NCI-H187 (cell line): ENCODE data around the gene ZDHHC12.

Source experiments
- DNase-seq, 2 experiments: peaks; one replicate each; lab custom pipeline; 2025; lab: John Stamatoyannopoulos, UW

The ZDHHC12 gene, protein sequence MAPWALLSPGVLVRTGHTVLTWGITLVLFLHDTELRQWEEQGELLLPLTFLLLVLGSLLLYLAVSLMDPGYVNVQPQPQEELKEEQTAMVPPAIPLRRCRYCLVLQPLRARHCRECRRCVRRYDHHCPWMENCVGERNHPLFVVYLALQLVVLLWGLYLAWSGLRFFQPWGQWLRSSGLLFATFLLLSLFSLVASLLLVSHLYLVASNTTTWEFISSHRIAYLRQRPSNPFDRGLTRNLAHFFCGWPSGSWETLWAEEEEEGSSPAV

DNA sequence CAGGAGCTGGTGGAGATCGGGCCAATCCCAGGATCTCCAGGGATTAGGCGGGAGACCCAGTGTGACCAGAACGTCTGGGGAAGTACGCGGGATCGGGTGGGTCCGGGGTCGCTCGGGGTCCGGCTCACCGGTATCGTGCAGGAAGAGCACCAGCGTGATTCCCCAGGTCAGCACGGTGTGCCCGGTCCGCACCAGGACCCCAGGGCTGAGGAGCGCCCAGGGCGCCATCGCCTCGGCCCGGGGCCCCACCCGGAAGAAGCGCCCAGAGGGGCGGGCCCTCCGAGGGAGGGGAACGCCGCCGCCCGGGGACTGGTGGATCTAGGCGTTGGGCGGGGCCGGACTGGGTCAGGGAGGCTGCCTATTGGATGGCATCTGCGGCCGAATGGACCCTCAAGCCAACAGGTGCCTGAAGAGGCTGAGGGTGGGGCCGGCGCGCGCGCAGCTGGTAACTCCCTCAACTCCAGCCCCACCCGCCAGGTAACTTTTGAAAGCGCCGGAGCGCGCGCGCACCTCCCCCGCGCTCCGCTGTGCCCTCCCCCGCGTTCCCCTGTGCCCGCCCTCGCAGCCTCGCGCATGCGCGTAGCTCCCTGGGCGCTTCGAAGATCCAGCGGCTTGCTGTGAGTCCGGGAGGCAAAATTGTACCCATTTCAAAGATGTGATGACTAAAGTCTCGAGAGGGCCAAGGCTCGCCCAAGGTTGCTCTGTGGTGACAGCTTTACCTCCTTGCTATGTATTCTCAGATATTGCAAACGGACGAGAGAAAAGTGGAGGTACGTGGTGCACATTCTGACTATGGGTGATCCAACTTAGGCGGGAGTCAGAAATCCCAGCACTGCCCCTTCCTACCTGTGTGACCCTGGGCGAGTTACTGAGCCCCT is at the start of gene ZDHHC12:
ZDHHC12 (minus strand) TSS at position 262 of the 878 bp plus-strand sequence; CDS start at position 228, 34 bp downstream.
- peak; percentile 94 for DNase-seq

DNA sequence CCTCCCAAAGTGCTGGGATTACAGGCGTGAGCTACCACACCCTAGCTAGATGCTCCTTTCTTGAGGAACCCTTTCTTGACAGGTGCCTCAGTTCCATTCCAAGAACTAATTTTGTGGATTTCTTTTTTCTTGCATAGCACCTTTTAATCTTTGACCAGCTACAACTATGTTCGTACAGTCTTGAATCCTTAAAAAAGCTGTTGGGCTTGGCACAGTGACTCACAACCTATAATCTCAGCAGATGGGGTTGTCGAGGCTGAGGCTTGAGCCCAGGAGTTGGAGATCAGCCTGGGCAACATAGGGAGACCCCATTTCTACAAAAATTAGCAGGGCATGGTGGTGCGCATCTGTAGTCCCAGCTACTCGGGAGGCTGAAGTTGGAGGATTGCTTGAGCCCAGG is 49.1 kb upstream of the ZDHHC12 start:
- no peak for DNase-seq

DNA sequence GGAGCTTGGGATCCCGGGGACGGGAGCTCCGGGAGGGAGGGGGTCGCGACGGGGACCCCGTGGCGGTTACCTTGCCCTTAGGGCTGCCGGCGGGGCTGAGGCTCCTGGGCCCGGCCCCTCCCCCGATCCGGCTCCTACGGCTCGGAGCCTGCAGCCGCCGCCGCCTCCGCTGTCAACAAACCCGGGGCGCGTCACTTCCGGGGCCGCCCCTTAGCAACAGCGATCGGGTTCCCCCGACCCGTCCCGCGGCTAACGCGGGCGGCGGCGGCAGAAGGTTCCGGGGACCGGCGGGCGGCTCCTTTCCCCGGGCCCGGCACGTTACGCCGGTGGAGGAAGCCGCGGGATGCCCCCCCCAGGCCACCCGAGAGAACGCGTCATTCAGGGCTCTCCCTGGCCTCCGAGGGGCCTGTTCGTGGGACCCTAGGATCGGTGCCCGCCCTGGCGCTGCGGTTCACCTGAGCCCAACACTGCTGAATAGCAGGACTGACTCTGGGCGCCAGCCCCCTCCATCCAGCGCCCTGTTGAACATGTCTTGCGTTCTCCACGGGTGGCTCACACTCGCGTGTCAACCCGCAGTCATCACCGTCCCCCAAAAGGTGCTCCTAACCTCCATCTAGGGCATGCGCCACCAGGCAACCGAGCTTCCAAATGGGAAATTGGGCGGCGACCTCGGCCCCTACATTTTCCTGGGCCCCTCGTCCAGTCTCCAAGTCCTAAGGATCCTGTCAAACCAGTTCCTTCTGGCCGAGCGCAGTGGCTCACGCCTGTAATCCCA is 48.0 kb upstream of the ZDHHC12 start, which contains the start of gene ZER1:
ZER1 (minus strand) TSS at position 183 of the 775 bp plus-strand sequence. CDS start 16,362 bp downstream, outside the sequence.
- DNase-seq, result peak; percentile 37 to 48

DNA sequence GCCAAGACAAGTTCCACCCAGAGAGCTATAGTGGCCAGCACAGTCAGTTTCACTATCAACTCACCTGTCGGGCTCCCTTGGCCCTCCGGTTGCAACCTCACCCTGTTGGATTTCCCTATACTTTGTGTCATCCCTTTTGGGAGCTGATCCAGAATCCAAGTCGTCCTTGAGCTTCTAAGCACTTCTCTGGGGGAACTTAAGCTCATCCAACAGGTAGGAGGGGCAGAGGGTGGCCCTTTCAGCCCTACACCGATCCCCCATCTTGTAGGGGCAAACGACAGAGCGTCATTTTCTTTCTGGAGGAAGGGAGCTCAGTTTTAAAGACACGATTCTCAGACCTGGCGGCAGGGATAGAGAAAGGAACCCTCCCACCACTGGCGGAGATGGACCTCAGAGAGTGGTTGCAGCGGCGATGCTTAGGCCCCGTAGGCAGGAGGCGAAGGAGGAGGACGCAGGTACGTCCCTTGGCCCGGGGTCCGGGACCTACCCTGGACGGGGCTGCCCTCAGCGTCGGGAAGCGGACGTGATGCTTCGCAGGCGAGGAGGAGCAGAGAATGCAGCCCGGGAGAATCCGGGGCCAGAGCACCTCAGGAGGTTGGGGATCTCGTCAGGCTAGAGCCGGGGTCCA is 47.3 kb upstream of the ZDHHC12 start:
- no peak for DNase-seq

DNA sequence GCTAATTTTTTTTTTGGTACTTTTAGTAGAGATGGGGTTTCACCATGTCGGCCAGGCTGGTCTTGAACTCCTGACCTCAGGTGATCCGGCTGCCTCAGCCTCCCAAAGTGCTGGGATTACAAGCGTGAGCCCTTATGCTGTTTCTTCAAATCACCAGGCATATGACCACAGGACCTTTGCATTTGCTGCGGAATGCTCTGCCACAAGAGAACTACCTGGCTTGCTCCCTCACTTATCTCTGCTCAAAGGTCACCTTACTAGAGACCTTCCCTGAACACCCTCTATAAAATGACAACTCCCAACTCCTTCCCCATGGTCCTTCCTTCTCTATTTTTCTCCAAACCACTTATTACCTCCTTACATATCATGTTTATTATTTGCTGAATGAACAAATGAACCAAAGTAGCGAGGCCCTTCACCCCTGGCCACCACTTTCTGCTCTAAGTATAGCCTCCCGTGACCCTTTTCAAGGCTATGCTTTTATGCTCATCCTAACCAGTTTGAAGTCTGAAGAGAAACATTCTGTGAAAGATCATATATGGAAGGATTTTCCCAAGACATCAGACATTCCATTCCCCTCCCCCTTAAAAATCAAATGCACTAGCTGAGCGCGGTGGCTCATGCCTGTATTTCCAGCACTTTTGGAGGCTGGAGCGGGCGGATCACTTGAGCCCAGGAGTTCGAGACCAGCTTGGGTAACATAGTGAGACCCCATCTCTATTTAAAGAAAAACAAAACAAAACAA is 46.5 kb upstream of the ZDHHC12 start:
- DNase-seq, result no peak

DNA sequence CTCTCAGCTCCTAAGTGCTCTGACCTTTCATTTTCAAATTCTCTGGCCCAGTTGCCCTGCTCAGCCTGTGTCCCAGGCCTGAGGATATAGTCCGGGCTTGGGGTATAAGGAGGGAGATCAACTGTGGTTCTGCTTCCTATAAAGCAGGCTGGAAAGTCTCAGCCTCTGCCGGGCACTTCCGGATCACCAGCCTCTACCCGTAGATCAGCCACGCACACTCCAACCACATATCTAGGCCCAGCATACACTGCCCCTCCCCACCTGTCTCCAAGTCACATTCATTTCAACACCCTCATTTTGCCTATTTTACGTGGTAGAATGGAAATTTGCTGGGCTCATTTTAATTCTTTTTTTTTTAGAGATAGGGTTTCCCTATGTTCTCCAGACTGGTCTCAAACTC is 44.7 kb upstream of the ZDHHC12 start:
- DNase-seq, result no peak

DNA sequence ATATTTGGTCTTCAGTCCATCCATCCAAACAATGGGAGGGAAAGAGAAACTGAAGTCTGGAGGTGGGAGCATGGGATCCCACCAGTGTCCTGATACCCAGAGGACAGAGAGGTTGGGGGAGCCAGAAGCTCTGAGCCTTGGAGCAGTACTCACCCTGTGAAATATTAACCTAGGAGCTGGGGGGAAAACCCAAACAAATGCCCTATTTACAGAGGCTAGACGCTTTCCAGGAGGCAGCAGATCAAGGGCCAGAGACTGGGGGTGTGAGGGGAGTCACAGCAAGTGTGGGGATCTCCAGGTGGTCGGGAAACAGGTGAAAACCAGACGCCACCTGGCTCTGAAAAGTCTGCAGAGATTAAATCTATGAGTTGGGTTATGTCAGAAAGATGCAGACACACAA is 41.6 kb upstream of the ZDHHC12 start:
- DNase-seq, result no peak

DNA sequence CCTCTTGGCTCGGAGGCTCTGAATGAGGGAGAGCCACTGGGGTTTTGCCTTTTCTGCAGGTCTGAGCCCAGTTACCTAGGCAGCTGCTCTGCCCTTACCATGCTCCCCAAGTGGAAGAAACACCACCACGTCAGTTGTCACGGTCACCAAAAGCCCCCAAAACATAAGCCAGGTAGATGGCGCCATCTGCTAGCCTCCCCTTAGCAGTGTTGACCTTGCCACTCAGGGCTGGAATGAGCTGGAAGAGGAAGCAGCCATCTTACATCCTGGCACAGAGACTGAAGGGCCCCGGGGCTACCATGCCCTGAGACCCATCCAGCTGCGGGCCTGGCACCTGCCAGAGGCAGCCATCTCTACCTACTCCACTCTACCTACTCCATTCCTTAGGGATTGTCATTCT is 40.4 kb upstream of the ZDHHC12 start:
- no peak for DNase-seq

DNA sequence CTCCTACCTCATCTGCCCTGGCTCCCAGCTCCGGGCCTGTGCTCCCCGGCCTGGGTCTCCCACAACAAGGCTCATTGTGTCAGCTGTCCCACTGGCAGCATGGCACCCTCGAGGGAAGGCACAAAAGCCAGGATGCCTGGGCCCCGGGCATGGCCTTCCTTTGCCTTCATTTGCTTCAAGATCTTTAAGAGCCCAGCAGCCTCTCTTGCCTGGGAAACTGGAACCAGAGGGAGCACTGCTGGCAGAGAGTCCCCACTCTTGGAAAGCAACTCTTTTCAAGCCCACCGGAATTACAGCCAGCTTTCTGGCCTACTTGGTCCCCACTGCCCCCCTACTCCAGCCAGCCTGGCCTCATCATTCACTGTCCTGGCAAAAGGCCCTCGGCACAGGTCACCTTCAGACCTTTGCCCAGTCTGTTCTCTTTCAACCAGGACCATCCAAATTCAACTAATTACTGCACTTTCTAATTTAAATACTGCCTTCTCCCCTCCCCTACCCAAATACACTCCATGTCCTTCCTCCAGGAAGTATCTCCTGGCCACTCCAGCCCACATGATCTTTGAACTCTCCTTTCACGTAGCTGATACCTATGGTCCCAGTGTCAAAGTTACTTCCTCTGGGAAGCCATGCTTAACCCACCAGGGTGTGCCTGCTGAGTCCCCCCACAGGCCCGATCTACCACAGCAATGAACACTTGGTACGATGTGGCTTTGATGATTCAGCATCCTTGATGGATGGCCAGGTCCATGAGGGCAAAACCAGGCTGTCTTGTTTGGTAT is 38.9 kb upstream of the ZDHHC12 start:
- no peak for DNase-seq

DNA sequence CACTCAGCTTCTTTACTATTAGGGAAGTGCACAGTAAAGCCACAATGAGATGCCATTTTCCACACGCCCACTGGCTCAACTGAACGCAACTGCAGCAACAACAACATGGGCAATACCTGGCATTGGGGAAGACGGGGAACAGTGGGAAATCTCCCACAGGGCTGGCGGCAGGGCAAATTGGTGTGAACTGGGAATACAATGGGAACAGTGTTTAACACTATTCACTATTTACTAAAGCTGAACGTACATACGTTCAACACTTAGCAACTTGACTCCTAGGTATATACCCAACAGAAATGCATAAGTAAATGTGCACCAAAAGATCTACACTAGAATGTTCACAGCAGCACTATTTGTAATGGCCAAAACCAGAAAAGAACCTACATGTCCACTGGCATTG is 33.7 kb upstream of the ZDHHC12 start:
- no peak for DNase-seq

DNA sequence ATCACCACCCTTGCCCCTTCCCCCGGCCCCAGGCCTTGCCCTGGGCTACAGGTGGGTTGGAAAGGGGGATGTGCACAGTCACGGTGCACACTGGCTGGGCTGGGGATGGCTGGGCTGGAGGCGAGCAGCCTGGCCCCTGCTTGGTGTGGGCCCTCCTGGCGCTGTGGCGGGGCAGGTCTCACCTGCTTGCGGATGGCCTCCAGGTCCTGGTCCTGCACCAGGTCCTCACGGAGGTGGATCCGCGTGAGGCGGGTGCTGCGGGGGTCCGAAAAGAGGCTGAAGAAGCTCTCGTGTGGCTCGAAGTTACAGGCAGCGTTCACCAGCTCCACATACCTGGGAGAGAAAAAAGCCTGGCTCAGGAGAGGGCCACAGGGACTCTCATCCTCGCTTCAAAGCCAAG is 29.7 kb upstream of the ZDHHC12 start:
- DNase-seq, result no peak

DNA sequence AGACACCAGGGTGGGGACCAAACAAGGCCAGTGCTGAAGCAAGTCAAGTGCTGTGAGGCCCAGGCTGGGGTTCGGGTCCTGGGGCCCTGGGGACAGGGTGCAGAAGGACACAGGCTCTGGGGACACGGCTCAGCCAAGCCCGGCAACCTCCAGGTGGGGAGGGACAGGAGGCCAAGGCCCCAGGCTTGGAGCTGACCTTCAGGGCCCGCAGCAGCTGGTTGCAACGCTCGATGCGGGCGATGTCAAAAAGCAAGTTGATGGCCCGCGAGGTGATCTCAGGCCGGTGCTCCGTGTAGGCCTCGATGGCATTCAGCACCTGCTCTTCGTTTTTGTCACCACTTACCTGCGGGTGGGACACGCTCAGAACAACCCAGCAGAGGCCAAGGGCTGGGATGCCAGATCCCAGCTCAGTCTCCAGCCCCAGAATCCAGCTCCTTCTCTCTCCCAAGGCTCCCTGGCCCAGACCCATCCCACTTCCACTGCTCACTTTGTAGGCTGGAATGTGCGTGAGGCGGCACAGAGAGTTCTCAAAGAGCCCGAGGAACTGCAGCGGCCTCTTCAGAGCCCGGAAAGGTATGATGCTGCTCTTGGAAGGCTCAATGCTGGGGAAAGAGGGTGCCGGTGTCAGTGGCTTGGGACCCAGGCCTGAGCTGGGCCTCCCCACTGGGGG is 27.1 kb upstream of the ZDHHC12 start:
- DNase-seq, result no peak

DNA sequence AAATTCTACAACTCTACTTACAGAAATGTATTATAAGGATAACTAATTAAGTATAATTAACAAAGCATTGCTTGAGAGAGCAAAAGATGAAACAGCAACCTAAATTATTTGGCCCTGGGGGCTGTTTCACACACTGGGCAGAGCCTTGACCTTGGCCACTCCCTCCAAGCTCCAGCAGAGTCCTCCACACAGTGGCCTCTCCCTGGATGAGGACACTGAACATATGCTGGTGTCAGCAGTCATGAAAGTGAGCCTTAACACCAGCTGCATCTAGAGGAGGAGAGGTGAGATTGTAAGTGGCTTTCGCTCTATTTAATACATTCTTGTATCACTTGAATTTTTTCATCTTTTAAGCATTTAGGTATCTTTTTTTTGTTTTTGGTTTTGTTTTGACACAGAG is 23.3 kb upstream of the ZDHHC12 start:
- no peak for DNase-seq

DNA sequence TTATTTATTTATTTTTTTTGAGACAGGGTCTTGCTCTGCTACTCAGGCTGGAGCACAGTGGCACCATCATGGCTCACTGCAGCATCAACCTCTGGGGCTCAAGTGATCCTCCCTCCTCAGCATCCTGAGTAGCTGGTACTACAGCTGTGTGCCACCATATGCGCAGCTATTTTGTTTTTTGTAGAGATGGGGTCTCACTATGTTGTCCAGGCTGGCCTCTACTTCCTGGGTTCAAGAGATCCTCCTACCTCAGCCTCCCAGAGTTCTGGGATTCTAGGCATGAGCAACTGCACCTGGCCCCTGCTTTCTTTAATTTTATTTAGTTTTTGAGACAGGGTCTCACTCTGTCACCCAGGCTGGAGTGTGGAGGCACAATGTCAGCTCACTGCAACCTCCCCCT is 19.5 kb upstream of the ZDHHC12 start:
- no peak for DNase-seq

DNA sequence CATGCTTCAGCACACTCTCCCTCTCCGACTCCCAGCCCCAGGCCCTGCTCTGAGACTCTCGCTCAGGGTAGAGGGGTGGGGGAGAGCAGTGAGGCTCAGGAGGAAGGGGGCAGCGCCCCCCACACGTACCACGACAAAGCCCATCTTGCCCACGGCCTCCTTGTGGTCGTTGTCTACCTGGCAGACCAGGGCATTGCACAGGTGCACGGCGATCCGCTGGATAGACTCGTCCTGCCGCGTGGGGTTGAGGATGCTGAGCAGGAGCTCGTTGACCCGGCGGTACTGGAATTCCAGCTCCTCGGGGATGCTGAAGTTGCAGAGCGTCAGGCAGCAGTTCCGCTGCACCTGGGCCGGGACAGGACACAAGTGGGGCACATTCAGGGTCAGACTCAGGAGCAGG is 18.5 kb upstream of the ZDHHC12 start:
- DNase-seq, result no peak

DNA sequence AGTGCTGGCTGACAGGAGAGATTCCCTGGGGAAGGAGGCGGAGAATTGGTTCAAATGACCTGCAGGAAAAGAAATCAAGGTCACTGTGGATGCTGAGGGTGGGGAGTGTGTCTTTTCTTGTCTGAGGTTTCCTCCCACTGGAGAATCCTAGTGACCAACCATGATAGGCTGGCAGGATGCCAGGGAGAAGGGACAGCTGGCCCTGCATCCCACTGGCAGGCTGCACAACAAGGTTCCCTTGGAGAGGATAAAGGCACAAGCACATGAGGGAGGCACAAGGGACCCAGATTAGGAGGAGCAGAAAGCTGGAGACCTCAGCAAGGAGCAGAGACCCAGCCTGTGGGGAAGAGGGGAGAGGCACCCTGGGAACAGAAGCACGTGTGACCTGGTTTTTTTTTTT is 11.4 kb upstream of the ZDHHC12 start:
- DNase-seq, result no peak

DNA sequence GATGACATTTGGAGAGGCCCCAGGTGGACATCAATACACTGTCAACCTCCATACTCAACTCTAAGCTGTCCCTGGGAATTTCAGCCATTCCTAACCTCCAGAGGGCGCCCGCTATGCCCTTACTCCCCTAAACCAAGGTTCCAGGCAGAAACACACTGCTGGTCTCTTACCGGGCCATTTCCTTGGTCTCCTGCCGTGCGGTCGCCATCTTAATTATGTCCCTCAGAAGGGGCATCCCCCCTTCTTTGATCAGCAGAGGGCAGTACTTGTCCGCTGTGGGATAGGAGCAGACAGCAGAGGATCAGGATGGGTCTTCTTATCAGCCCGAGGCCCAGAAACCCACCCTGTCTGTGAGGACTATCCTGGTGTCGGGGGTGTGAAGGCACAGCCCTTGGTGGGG is 9.3 kb upstream of the ZDHHC12 start:
- peak; percentile 37 to 73 for DNase-seq

DNA sequence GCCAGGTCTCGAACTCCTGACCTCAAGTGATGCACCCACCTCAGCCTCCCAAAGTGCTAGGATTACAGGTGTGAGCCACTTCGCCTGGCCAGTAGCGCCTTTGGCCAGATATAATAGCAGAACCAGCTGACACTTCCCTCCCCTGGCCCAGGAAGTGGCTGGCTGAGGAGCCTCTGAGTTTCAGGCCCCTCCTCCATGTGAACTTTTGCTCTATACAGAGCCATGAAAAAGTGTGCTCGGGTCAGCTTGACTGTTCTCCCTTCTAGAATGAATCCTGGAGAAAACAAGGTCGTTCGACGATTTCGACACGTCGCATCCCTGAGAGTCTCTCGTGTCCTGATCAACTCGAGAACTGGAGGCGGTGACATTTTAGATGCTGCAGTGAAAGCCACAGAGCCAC is 8.6 kb upstream of the ZDHHC12 start:
- no peak for DNase-seq

DNA sequence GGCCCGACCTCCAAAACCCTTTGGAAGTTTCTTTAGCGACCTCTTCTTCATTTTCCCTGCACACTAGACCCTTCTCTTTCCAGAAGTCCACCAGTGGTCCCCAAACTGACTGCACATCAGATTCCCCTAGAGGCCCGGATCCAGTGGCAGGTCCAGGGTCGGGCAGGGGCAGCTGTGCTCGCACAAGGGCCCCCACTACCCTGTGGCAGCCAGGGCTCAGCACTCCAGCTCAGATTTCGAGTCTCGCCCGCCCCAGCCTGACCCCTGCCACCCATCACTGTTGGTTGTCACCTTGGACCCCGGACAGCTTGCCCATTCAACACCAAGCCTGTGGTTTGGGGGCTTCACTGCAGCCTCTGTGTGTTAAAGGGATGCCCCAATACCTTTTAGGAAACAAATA is 7.8 kb upstream of the ZDHHC12 start:
- no peak for DNase-seq

DNA sequence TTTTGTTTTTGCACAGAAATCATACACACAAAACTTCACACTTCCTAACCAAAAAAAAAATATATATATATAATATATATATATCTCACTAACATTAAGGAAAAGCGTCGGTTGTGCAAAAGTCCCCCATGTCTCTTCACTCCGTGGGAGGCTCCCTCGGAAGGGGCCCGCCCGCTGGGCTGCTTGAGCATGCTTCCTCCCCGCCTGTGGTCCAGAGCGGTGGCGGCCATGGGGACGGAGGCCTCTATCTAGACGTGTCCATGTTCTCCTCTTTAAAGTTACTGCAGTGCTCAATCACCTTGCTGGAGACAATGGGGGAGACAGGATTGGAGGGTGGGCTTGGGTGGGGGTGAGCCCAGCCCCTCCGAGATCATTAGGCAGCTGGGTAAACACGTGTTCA is 7.2 kb upstream of the ZDHHC12 start:
- DNase-seq, result no peak
